ENCODE data around the gene TBCC.

Gene TBCC

DNA sequence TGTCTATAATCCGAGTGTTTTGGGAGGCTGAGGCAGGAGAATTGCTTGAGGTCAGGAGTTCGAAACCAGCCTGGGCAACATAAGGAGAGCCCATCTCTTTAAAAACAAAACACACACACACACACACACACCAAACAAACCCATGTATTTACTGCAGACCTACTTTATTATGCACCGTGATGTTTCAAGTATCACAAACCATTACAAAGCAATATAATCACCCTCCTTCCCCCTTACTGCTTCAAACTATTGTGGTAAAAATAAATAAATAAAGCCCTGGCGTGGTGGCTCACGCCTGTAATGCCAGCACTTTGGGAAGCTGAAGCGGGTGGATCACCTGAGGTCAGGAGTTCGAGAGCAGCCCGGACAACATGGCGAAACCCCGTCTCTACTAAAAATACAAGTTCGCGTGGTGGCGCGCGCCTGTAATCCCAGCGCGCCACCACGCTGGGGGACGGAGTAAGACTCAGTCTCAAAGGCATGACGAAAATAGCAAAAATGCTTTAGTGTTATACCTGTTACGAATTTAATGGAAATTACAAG is 1.5 kb downstream of the TBCC start:
- Histone ChIP-seq H3K27me3 (ENCODE audit: insufficient read depth, low read length) (no peaks in the 10 kb centered on the region), H3K79me2 (ENCODE audit: insufficient read depth, low read length) (peaks cover 5% of the 10 kb centered on the region; the same call in 1 of the 2 replicates), H3K9ac (ENCODE audit: low read length) (peak overlapping the region; percentile 94), H2AFZ (ENCODE audit: low read length) (no peak overlapping the region), H3F3A (ENCODE audit: insufficient read depth, low read length) (peaks cover 4% of the 10 kb centered on the region; the same call in 1 of the 2 replicates), H3K36me3 (ENCODE audit: insufficient read depth, low read length) (peaks cover 12% of the 10 kb centered on the region), H3K9me2 (ENCODE audit: low read depth, low read length) (no peaks in the 10 kb centered on the region), H3K27ac (ENCODE audit: low read depth, low read length, poor library complexity, severe bottlenecking) (no peak overlapping the region), H3K4me3 (ENCODE audit: low read depth, low read length, poor library complexity, severe bottlenecking) (peak overlapping the region; percentile 85), H3K4me2 (ENCODE audit: low read length) (peak overlapping the region; percentile 80), H3K9me3 (ENCODE audit: low read length) (no peaks in the 10 kb centered on the region), H3K4me1 (ENCODE audit: insufficient read depth, low read length, severe bottlenecking) (peaks cover 50% of the 10 kb centered on the region), H4K20me1 (ENCODE audit: insufficient read depth, low read length) (no peaks in the 10 kb centered on the region)
- TF ChIP-seq CTCF (IDR thresholded peaks at IDR 0.05; ENCODE audit: low read length): peak; percentile 31; the same call in 1 of the 2 replicates
- TF ChIP-seq EZH2 (IDR thresholded peaks at IDR 0.05; ENCODE audit: borderline replicate concordance, low read length): no peak

DNA sequence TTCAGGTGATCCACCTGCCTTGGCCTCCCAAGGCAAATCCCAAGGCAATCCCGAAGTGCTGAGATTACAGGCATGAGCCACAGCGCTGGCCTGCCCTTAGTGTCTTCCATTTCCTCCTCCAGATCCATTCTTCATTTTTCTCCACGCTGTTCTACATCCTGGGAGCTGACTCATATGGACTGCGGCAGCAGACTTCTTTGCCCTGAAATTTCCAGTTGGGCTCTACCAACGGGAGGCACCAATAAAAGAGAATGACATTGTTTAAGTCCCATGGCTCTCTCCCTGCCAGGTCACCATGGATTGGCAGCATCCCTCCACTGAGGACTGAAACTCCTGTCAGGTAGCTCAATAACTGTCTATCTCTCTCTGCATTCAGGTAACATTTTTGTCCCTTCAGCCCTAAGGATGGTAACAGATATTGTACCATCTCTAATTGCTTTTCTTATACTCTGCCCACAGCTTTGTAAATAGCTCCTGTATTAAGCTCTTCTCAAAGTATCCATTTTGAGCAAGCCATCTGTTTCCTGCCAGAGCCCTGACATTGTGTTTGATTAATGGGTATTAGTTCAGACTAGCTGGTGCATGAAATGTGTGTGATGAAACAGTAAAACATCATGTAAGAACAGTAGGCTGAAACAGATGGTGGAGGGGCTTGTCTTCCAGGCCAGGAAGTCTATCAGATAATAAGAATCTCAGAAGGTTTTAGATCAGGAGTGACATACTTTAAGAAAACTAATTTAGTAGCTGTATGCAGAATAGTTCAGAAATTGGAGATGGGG is 3.6 kb downstream of the TBCC start:
- no peaks in the 10 kb centered on the region for H3K27me3 ChIP-seq (ENCODE audit: insufficient read depth, low read length)
- TF ChIP-seq CTCF (IDR thresholded peaks at IDR 0.05; ENCODE audit: low read length) (no peak), EZH2 (IDR thresholded peaks at IDR 0.05; ENCODE audit: borderline replicate concordance, low read length) (no peak)
- no peaks in the 10 kb centered on the region for H3K9me2 ChIP-seq (ENCODE audit: low read depth, low read length)
- no peak overlapping the region for H3K4me2 ChIP-seq (ENCODE audit: low read length)
- H3K4me1 ChIP-seq (ENCODE audit: insufficient read depth, low read length, severe bottlenecking): peaks cover 29% of the 10 kb centered on the region
- H3K4me3 ChIP-seq (ENCODE audit: low read depth, low read length, poor library complexity, severe bottlenecking): no peak overlapping the region
- H3K27ac ChIP-seq (ENCODE audit: low read depth, low read length, poor library complexity, severe bottlenecking): no peak overlapping the region
- H3K9me3 ChIP-seq (ENCODE audit: low read length): no peaks in the 10 kb centered on the region
- H3K79me2 ChIP-seq (ENCODE audit: insufficient read depth, low read length): peaks cover 5% of the 10 kb centered on the region; the same call in 1 of the 2 replicates
- H3K9ac ChIP-seq (ENCODE audit: low read length): no peak overlapping the region
- no peak overlapping the region for H2AFZ ChIP-seq (ENCODE audit: low read length)
- H3F3A ChIP-seq (ENCODE audit: insufficient read depth, low read length): no peaks in the 10 kb centered on the region
- no peaks in the 10 kb centered on the region for H4K20me1 ChIP-seq (ENCODE audit: insufficient read depth, low read length)
- H3K36me3 ChIP-seq (ENCODE audit: insufficient read depth, low read length): peaks cover 12% of the 10 kb centered on the region

DNA sequence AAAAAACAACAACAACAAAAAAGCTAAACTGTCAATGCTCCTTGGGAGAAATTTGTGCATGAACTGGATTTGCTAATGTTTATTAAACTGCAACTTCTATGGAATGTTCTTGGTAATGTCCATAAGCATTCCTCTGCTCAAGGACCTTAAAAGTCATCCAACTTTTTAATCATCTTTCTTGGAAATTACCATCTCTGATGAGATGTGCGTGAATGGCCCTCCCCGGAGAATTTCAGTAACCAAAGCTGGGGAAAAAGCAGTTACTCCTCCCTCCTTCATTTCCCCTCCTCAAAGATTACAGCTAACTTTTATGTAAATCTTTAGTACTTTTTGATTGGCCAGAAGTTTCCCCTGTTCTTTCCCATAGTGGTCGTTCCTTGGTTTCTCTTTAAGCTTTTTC is 5.2 kb downstream of the TBCC start:
- no peak overlapping the region for H3K4me3 ChIP-seq (ENCODE audit: low read depth, low read length, poor library complexity, severe bottlenecking)
- H3K9me3 ChIP-seq (ENCODE audit: low read length): no peaks in the 10 kb centered on the region
- no peak overlapping the region for H3K9ac ChIP-seq (ENCODE audit: low read length)
- H3K9me2 ChIP-seq (ENCODE audit: low read depth, low read length): no peaks in the 10 kb centered on the region
- H2AFZ ChIP-seq (ENCODE audit: low read length): no peak overlapping the region
- H3K27me3 ChIP-seq (ENCODE audit: insufficient read depth, low read length): no peaks in the 10 kb centered on the region
- H3K36me3 ChIP-seq (ENCODE audit: insufficient read depth, low read length): peaks cover 12% of the 10 kb centered on the region
- no peak for TF ChIP-seq EZH2 (IDR thresholded peaks at IDR 0.05; ENCODE audit: borderline replicate concordance, low read length)
- TF ChIP-seq CTCF (IDR thresholded peaks at IDR 0.05; ENCODE audit: low read length): no peak
- peaks cover 5% of the 10 kb centered on the region; the same call in 1 of the 2 replicates for H3K79me2 ChIP-seq (ENCODE audit: insufficient read depth, low read length)
- no peak overlapping the region for H3K27ac ChIP-seq (ENCODE audit: low read depth, low read length, poor library complexity, severe bottlenecking)
- no peaks in the 10 kb centered on the region for H3F3A ChIP-seq (ENCODE audit: insufficient read depth, low read length)
- H4K20me1 ChIP-seq (ENCODE audit: insufficient read depth, low read length): no peaks in the 10 kb centered on the region
- no peak overlapping the region for H3K4me2 ChIP-seq (ENCODE audit: low read length)
- peaks cover 29% of the 10 kb centered on the region for H3K4me1 ChIP-seq (ENCODE audit: insufficient read depth, low read length, severe bottlenecking)

All from OCI-LY1 (cell line).